Glutamatergic neuron (in vitro differentiated cells): ENCODE data around the gene HIPK3. TPM values are rescaled to one million over a fixed set of nuclear protein-coding genes. Genes with fewer than 3 reads are reported as not detected.

ENCODE experiments used
- DNase-seq: peaks from one replicate; pipeline ENCODE4 v3.0.0; 2022
- H3K27ac Mint-ChIP-seq: one replicate; pipeline ENCODE4 v1.8.0; 2020; ENCODE audit warnings: mild to moderate bottlenecking, mixed read lengths, inconsistent platforms; ENCODE audit not compliant: unreplicated experiment
- H3K27me3 Mint-ChIP-seq: one replicate; pipeline ENCODE4 v1.8.0; 2020; ENCODE audit warnings: mild to moderate bottlenecking, moderate library complexity, mixed read lengths, inconsistent platforms; ENCODE audit not compliant: unreplicated experiment
- H3K36me3 Mint-ChIP-seq: one replicate; pipeline ENCODE4 v1.8.0; 2020; ENCODE audit warnings: mild to moderate bottlenecking, mixed read lengths, inconsistent platforms; ENCODE audit not compliant: unreplicated experiment
- H3K4me1 Mint-ChIP-seq: one replicate; pipeline ENCODE4 v1.8.0; 2020; ENCODE audit warnings: mild to moderate bottlenecking, low read depth, mixed read lengths, inconsistent platforms; ENCODE audit not compliant: unreplicated experiment
- H3K4me3 Mint-ChIP-seq: one replicate; pipeline ENCODE4 v1.8.0; 2020; ENCODE audit warnings: mild to moderate bottlenecking, mixed read lengths, inconsistent platforms; ENCODE audit not compliant: unreplicated experiment
- H3K9me3 Mint-ChIP-seq: one replicate; pipeline ENCODE4 v1.8.0; 2020; ENCODE audit warnings: mild to moderate bottlenecking, moderate library complexity, mixed read lengths, inconsistent platforms; ENCODE audit not compliant: unreplicated experiment
- total RNA-seq: library from RNA; stranded (reverse); fragmentation: NEBNext Ultra II Directional; extraction: Animal tissue kit (Norgen Biotek cat#: 25700); gene quantifications from one replicate; pipeline ENCODE4 v1.2.1, GENCODE V29; 2021; ENCODE audit not compliant: unreplicated experiment
- TF ChIP-seq, protein P1 (sequence below): fragments of 200-600 bp; sonication (generic); IDR thresholded peaks from one replicate; pipeline ENCODE4 v1.5.0; 2021; ENCODE audit not compliant: partially characterized antibody, unreplicated experiment

Gene HIPK3
- total RNA-seq, 1 donor from 2014 or later, result 56.5 TPM

GRCh38 chr11:33375236-33375635, 118.1 kb downstream of the HIPK3 start:
- Mint-ChIP-seq H3K27me3 (peaks cover 17% of the 10 kb centered on the region), H3K27ac (no peak overlapping the region), H3K4me3 (peak overlapping the region; percentile 80), H3K36me3 (no peaks in the 10 kb centered on the region), H3K9me3 (no peaks in the 10 kb centered on the region), H3K4me1 (no peaks in the 10 kb centered on the region)
- DNase-seq, result no peak
- TF ChIP-seq, protein P1, sequence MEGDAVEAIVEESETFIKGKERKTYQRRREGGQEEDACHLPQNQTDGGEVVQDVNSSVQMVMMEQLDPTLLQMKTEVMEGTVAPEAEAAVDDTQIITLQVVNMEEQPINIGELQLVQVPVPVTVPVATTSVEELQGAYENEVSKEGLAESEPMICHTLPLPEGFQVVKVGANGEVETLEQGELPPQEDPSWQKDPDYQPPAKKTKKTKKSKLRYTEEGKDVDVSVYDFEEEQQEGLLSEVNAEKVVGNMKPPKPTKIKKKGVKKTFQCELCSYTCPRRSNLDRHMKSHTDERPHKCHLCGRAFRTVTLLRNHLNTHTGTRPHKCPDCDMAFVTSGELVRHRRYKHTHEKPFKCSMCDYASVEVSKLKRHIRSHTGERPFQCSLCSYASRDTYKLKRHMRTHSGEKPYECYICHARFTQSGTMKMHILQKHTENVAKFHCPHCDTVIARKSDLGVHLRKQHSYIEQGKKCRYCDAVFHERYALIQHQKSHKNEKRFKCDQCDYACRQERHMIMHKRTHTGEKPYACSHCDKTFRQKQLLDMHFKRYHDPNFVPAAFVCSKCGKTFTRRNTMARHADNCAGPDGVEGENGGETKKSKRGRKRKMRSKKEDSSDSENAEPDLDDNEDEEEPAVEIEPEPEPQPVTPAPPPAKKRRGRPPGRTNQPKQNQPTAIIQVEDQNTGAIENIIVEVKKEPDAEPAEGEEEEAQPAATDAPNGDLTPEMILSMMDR, result no peak

DNA sequence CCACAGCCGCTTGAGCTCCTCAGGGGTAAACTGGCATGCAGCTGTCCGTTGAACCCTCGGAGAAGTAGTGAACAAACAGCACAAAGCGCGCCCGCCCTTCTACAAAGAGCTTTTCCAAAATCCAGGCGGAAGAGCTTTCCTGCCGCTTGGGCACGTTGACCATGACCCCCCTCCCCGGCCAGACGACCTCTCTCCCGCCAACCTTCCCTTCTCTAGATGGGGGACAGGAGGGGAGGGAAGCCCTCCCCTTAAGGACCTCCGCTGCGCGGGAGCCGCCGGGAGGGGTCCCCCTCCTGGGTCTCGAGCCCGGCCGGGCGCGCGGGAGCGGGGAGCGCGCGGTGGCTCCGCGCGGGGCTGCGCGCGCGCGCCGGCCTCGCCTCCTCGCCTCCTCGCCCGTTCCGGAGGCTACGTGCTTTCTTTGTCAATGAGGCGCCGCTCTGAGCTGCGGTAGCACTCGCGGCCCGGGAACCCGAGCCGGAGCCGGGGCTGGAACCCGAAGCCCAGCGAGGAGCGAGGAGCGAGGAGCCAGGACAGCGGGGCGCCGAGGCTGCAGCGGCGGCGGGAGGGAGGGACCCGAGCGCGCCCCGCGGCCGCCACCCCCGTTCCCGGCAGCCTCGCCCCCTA, 118.6 kb downstream of the HIPK3 start, which contains the start of gene KIAA1549L:
TSS of gene KIAA1549L (plus strand) at position 421 of the 624 bp plus-strand sequence.
- TF ChIP-seq, protein P1, result no peak
- peaks cover 17% of the 10 kb centered on the region for H3K27me3 Mint-ChIP-seq
- H3K4me3 Mint-ChIP-seq, result peak within 1 kb of the TSS; percentile 80
- no peaks in the 10 kb centered on the region for H3K9me3 Mint-ChIP-seq
- no peaks in the 10 kb centered on the region for H3K4me1 Mint-ChIP-seq
- H3K27ac Mint-ChIP-seq, result no peak within 1 kb of the TSS
- no peaks in the 10 kb centered on the region for H3K36me3 Mint-ChIP-seq
- DNase-seq, result peak; percentile 46

GRCh38 chr11:33376331-33377310, 119.4 kb downstream of the HIPK3 start:
- Mint-ChIP-seq H3K9me3 (no peaks in the 10 kb centered on the region), H3K4me3 (peak overlapping the region; percentile 80), H3K36me3 (no peaks in the 10 kb centered on the region), H3K4me1 (no peaks in the 10 kb centered on the region), H3K27me3 (peaks cover 13% of the 10 kb centered on the region), H3K27ac (no peak overlapping the region)
- DNase-seq, result peak; percentile 52
- TF ChIP-seq, protein P1, result no peak

DNA sequence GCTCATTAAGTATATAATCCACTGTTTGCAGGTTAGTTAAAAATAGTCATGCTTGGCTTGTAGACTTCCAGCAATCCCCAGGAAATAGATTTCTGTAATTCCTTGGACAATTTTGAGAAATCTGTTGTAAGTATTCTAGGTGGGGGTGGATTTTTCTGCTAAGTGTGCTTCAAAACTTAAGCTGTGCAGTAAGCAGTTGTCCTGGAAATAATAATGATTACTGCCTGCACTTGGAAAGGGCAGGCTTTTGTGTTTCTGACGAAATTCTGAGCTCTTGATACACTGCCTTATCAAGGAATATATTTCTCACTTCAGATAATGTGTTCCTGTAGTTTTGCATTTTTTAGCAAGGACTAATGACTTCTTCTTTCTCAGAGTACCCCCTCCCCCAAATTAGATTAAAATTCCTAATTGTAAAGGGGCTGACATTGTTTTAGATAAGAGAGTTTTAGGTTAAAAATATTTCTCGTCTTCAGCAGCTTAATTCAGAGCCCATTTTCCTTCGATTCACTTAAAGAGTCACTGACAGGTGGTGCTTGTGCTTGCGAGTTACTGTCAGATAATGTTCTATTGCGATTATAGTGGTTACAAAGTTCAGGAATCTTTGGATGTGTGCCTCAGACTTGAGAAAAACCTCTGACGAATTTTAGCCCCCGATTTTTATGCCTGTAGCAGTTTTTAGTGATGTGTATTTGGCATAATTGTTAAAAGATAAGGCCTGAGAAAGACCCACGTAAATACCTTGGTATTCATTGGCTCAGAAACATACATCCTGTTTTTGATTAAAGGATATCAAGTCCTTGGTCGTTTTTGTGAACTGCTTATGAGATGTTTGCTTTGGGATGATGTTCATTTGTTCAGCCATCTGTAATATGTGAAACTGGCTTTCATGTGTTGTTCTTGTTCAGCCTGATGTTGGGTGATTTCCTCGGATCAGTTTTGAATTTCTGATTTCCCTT, 120.5 kb downstream of the HIPK3 start:
- no peaks in the 10 kb centered on the region for H3K4me1 Mint-ChIP-seq
- no peaks in the 10 kb centered on the region for H3K9me3 Mint-ChIP-seq
- TF ChIP-seq, protein P1, result no peak
- H3K4me3 Mint-ChIP-seq, result no peak overlapping the region
- H3K27ac Mint-ChIP-seq, result no peak overlapping the region
- no peaks in the 10 kb centered on the region for H3K36me3 Mint-ChIP-seq
- H3K27me3 Mint-ChIP-seq, result peaks cover 13% of the 10 kb centered on the region
- DNase-seq, result no peak
